Vagina (tissue), 2 donors: Measurements from ENCODE around the gene PGAP6. TPM values are rescaled to one million over a fixed set of nuclear protein-coding genes. Genes with fewer than 3 reads are reported as not detected.

Experiments used
- DNase-seq, 2 donors: peaks; one replicate each; pipeline ENCODE4 v3.0.0-alpha.2; 2017; ENCODE audit errors: extremely low spot score in 2 of 2
- H3K27ac ChIP-seq: fragments of 200-600 bp; sonication (generic); one replicate; pipeline ENCODE4 v1.5.1; 2019
- H3K27me3 ChIP-seq: fragments of 200-600 bp; sonication (generic); one replicate; pipeline ENCODE4 v1.5.1; 2019
- H3K36me3 ChIP-seq, 2 donors: fragments of 200-600 bp; sonication (generic); one replicate each; pipeline ENCODE4 v1.5.1; 2017 to 2019
- H3K4me1 ChIP-seq: fragments of 200-600 bp; sonication (generic); one replicate; pipeline ENCODE4 v1.5.1; 2019
- H3K4me3 ChIP-seq, 2 donors: fragments of 200-600 bp; sonication (generic); 1 replicate in 1 of 2; 2 replicates in 1 of 2; pipeline ENCODE4 v1.5.1; 2016 to 2019
- H3K9me3 ChIP-seq: fragments of 200-600 bp; sonication (generic); one replicate; pipeline ENCODE4 v1.5.1; 2019
- CTCF ChIP-seq, 3 experiments: fragments of 450-650 bp in 2 of 3; fragments of 200-600 bp in 1 of 3; sonication (generic) in 1 of 3; IDR thresholded peaks; one replicate each; pipeline ENCODE4 v1.5.1; 2017 to 2019; ENCODE audit warnings: antibody characterized with exemption in 3 of 3, mild to moderate bottlenecking in 2 of 3, moderate library complexity in 2 of 3
- POLR2A ChIP-seq, 2 donors: fragments of 450-650 bp; IDR thresholded peaks; one replicate each; pipeline ENCODE4 v1.6.1; 2017; ENCODE audit warnings: antibody characterized with exemption in 2 of 2, mild to moderate bottlenecking in 2 of 2, moderate library complexity in 2 of 2
- POLR2AphosphoS5 ChIP-seq, 2 donors: sonication (generic); formaldehyde crosslinking; IDR thresholded peaks; one replicate each; pipeline ENCODE4 v1.9.0; 2017; ENCODE audit warnings: antibody characterized with exemption in 2 of 2, mild to moderate bottlenecking in 2 of 2, low read depth in 1 of 2; ENCODE audit not compliant: insufficient read depth in 1 of 2
- intact Hi-C: fragments of 100-400 bp; cut with DNase I; formaldehyde crosslinking; loops from one replicate; pipeline ENCODE4 v1.15.1; 2023
- total RNA-seq: library from RNA; depleted of rRNA; stranded (reverse); fragments of >200 nt; gene quantifications from one replicate; pipeline ENCODE4 v1.2.3, GENCODE V29; 2016

PGAP6 gene
- total RNA-seq, 1 donor from 2014 or later, result 38.3 TPM

DNA sequence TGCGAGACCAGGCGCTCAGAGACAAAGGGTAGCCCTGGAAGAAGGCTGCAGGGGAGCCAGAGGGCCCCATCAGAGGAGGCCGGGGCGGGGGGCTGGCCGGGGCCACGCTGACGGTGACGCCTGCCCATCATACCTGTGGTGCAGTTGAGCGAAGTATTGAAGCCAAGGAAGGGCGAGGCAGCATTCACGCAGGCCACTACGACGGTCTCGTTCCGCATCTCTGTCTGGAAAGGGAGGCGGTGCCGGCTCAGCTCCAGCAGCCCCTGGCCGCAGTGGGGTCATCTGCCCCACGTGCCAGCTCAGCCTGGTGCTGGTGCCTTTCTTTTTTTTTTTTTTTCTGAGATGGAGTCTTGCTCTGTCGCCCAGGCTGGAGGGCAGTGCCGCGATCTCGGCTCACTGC, 6.6 kb downstream of the PGAP6 start:
- no peak for TF ChIP-seq POLR2A (IDR thresholded peaks at IDR 0.05)
- peaks cover 25% of the 10 kb centered on the region for H3K4me1 ChIP-seq
- H3K27me3 ChIP-seq, result no peaks in the 10 kb centered on the region
- H3K36me3 ChIP-seq, result peaks cover 0 to 29% of the 10 kb centered on the region in 2 donors
- H3K27ac ChIP-seq, result no peak overlapping the region
- no peak overlapping the region for H3K4me3 ChIP-seq
- no peaks in the 10 kb centered on the region for H3K9me3 ChIP-seq
- DNase-seq, result no peak
- intact Hi-C loops, result no loop called here

DNA sequence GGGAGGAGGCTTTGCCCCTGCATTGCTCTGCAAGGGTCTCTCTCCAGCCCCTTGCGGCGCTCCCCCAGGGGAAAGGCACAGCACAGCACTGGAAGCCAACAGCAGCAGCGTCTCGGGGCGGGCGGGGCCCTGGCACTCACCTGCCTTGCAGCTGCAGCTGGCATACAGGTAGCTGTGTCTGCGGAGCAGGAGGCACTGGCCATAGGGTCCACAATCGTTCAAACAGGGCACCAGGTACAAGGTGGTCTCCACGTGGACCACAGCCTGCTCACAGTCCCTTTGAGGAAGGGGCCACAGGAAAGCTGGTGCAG, 7.2 kb downstream of the PGAP6 start:
- intact Hi-C loops, result no loop called here
- no peak overlapping the region for H3K27ac ChIP-seq
- H3K27me3 ChIP-seq, result no peaks in the 10 kb centered on the region
- H3K9me3 ChIP-seq, result no peaks in the 10 kb centered on the region
- no peak for DNase-seq
- no peak for TF ChIP-seq CTCF (IDR thresholded peaks at IDR 0.05)
- TF ChIP-seq POLR2A (IDR thresholded peaks at IDR 0.05), result no peak
- TF ChIP-seq POLR2AphosphoS5 (IDR thresholded peaks at IDR 0.05; ENCODE audit: insufficient read depth in 1 of 2, low read depth in 1 of 2), result no peak
- H3K4me3 ChIP-seq, result no peak overlapping the region
- H3K36me3 ChIP-seq, result peaks cover 0 to 29% of the 10 kb centered on the region in 2 donors
- H3K4me1 ChIP-seq, result peaks cover 26% of the 10 kb centered on the region

GRCh38 chr16:373848-374615, 7.7 kb downstream of the PGAP6 start:
- Histone ChIP-seq H3K4me1 (peaks cover 24% of the 10 kb centered on the region), H3K9me3 (no peaks in the 10 kb centered on the region), H3K36me3 (peaks cover 0 to 29% of the 10 kb centered on the region in 2 donors), H3K27me3 (no peaks in the 10 kb centered on the region), H3K27ac (no peak overlapping the region), H3K4me3 (no peak overlapping the region)
- intact Hi-C loops, result no loop called here
- TF ChIP-seq POLR2AphosphoS5 (IDR thresholded peaks at IDR 0.05; ENCODE audit: insufficient read depth in 1 of 2, low read depth in 1 of 2) (no peak), CTCF (IDR thresholded peaks at IDR 0.05) (no peak), POLR2A (IDR thresholded peaks at IDR 0.05) (no peak)
- DNase-seq, result no peak

DNA sequence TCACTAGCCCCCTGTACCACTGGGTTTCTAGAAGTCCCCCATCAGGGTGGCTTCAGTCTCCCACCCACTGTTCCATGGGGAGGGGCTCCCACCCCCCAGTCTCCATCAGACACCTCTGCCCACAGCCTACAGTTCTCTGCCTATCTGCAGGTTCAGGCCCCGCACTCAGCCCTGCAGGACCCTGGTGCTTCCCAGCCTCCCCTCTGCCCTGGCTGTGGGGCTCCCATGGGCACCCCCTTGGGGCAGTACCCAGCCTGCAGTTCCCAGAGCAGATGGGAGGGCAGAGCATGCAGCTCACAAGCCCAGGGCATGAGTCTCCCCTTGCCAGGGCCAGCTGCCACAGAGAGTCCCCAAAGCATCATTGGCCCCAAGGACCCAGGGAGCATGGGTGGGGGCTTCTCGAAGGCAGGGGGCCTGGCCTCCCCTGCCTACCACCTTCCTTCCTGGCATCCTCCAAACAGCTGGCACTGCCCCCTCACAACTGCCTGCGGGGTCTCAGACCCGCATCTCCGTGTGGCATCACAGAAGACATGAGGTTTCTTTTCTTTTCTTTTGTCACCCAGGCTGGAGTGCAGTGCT, 8.7 kb downstream of the PGAP6 start:
- no peaks in the 10 kb centered on the region for H3K27me3 ChIP-seq
- peaks cover 19% of the 10 kb centered on the region for H3K4me1 ChIP-seq
- DNase-seq, result no peak
- intact Hi-C loops, result no loop called here
- H3K9me3 ChIP-seq, result no peaks in the 10 kb centered on the region
- TF ChIP-seq POLR2A (IDR thresholded peaks at IDR 0.05) (no peak), CTCF (IDR thresholded peaks at IDR 0.05) (no peak), POLR2AphosphoS5 (IDR thresholded peaks at IDR 0.05; ENCODE audit: insufficient read depth in 1 of 2, low read depth in 1 of 2) (no peak)
- peaks cover 0 to 34% of the 10 kb centered on the region in 2 donors for H3K36me3 ChIP-seq
- H3K4me3 ChIP-seq, result no peak overlapping the region
- H3K27ac ChIP-seq, result no peak overlapping the region

GRCh38 chr16:372302-372983, 9.3 kb downstream of the PGAP6 start:
- intact Hi-C loops, result no loop called here
- peaks cover 0 to 39% of the 10 kb centered on the region in 2 donors for H3K36me3 ChIP-seq

More at GRCh38 chr16:372302-372983, 9.3 kb downstream of the PGAP6 start:
- Histone ChIP-seq H3K27ac (no peak overlapping the region), H3K27me3 (no peaks in the 10 kb centered on the region), H3K4me1 (peaks cover 19% of the 10 kb centered on the region), H3K4me3 (no peak overlapping the region), H3K9me3 (no peaks in the 10 kb centered on the region)
- DNase-seq, result no peak
- TF ChIP-seq POLR2AphosphoS5 (IDR thresholded peaks at IDR 0.05; ENCODE audit: insufficient read depth in 1 of 2, low read depth in 1 of 2) (no peak), POLR2A (IDR thresholded peaks at IDR 0.05) (no peak), CTCF (IDR thresholded peaks at IDR 0.05) (no peak)
